PC-3 (cell line): Measurements from ENCODE around the gene WFS1. TPM values are rescaled to one million over a fixed set of nuclear protein-coding genes. Genes with fewer than 3 reads are reported as not detected.

Experiments used
- ATAC-seq: fragments of 200-7000 bp; cut with Tn5 transposase; 2 replicates; pipeline ENCODE4 v1.9.1; 2020; ENCODE audit warnings: mild to moderate bottlenecking, moderate library complexity
- BruUV-seq: library from RNA; stranded (reverse); fragments of 400-500 nt; replicated peaks from 2 replicates; lab custom pipeline; 2021; lab: Mats Ljungman, UMichigan
- CTCF ChIA-PET: fragments of 300-600 bp; sonication (Branson Sonifier 250); formaldehyde crosslinking; loops from one replicate; lab custom pipeline; 2022; ENCODE audit warnings: antibody characterized with exemption; lab: Charles Lee
- POLR2A ChIA-PET: fragments of 300-600 bp; sonication (Branson Sonifier 250); formaldehyde crosslinking; loops from one replicate; lab custom pipeline; 2022; ENCODE audit warnings: antibody characterized with exemption; ENCODE audit not compliant: unreplicated experiment; lab: Charles Lee
- DNase-seq: peaks from one replicate; pipeline ENCODE4 v3.0.0-alpha.2; 2015
- H2AFZ ChIP-seq: fragments of 300-600 bp; sonication (generic); 2 replicates; pipeline ENCODE4 v1.6.0; 2016; ENCODE audit warnings: antibody characterized with exemption, low read length
- H3F3A ChIP-seq: fragments of 300-600 bp; sonication (generic); one replicate; pipeline ENCODE4 v1.6.0; 2017; ENCODE audit warnings: antibody characterized with exemption, low read length, control low read depth, mild to moderate bottlenecking; ENCODE audit not compliant: unreplicated experiment
- H3K27ac ChIP-seq: fragments of 300-600 bp; sonication (generic); 2 replicates; pipeline ENCODE4 v1.5.1; 2016; ENCODE audit warnings: mild to moderate bottlenecking, low read length
- H3K27me3 ChIP-seq: fragments of 300-600 bp; sonication (generic); 2 replicates; pipeline ENCODE4 v1.6.1; 2016; ENCODE audit warnings: low read length, mixed read lengths
- H3K36me3 ChIP-seq: fragments of 300-600 bp; sonication (generic); 2 replicates; pipeline ENCODE4 v1.6.1; 2016; ENCODE audit warnings: low read depth, mixed run types, low read length, mixed read lengths
- H3K4me1 ChIP-seq: fragments of 300-600 bp; sonication (generic); 2 replicates; pipeline ENCODE4 v1.5.1; 2016; ENCODE audit warnings: low read length; ENCODE audit not compliant: insufficient read depth
- H3K4me2 ChIP-seq: fragments of 300-600 bp; sonication (generic); 2 replicates; pipeline ENCODE4 v1.6.0; 2016; ENCODE audit warnings: low read length
- H3K4me3 ChIP-seq: fragments of 300-600 bp; sonication (generic); 2 replicates; pipeline ENCODE4 v1.5.1; 2016; ENCODE audit warnings: mild to moderate bottlenecking, low read length, mixed read lengths
- H3K79me2 ChIP-seq: fragments of 300-600 bp; sonication (generic); 2 replicates; pipeline ENCODE4 v1.6.1; 2017; ENCODE audit warnings: low read length, mixed read lengths
- H3K9ac ChIP-seq: fragments of 300-600 bp; sonication (generic); 2 replicates; pipeline ENCODE4 v1.6.0; 2016; ENCODE audit warnings: mild to moderate bottlenecking, low read length
- H3K9me2 ChIP-seq: fragments of 300-600 bp; sonication (generic); replicated peaks from 2 replicates; pipeline ENCODE4 v1.6.1; 2016; ENCODE audit warnings: mixed run types, low read length, mixed read lengths
- H3K9me3 ChIP-seq: fragments of 300-600 bp; sonication (generic); 2 replicates; pipeline ENCODE4 v1.6.1; 2016; ENCODE audit warnings: low read length, mixed read lengths
- H4K20me1 ChIP-seq: fragments of 300-600 bp; sonication (generic); 2 replicates; pipeline ENCODE4 v1.6.1; 2016; ENCODE audit warnings: low read length, mixed read lengths
- EZH2 ChIP-seq: fragments of 300-600 bp; sonication (generic); IDR thresholded peaks from one replicate; pipeline ENCODE4 v1.6.1; 2017; ENCODE audit warnings: antibody characterized with exemption, mild to moderate bottlenecking, low read length; ENCODE audit not compliant: unreplicated experiment
- EZH2phosphoT487 ChIP-seq: fragments of 300-600 bp; sonication (generic); IDR thresholded peaks from 2 replicates; pipeline ENCODE4 v1.6.1; 2018; ENCODE audit warnings: mild to moderate bottlenecking, antibody characterized with exemption, low read length, borderline replicate concordance
- intact Hi-C: fragments of 100-400 bp; cut with micrococcal nuclease; formaldehyde crosslinking; loops from 2 replicates; pipeline ENCODE4 v1.9.0; 2023
- total RNA-seq: library from RNA; depleted of rRNA; stranded (reverse); fragments of >200 nt; gene quantifications from 2 replicates; pipeline ENCODE4 v1.2.3, GENCODE V29; 2014
- TF ChIP-seq, protein P1 (sequence below): fragments of 300-600 bp; sonication (generic); conservative IDR thresholded peaks from 2 replicates; pipeline ENCODE4 v1.5.1; 2017; ENCODE audit warnings: antibody characterized with exemption, low read depth, mild to moderate bottlenecking, low read length

WFS1 gene
- total RNA-seq, 1 experiment from 2014 or later = 35.7 TPM

- Histone ChIP-seq H3K27ac (peak overlapping the region; percentile 96), H3K4me1 (peaks cover 24% of the 10 kb centered on the region), H3F3A (no peaks in the 10 kb centered on the region), H3K9me2 (no peaks in the 10 kb centered on the region), H3K9ac (peak overlapping the region; percentile 81), H3K36me3 (no peaks in the 10 kb centered on the region), H2AFZ (no peak overlapping the region), H3K79me2 (no peaks in the 10 kb centered on the region), H3K4me2 (no peak overlapping the region), H3K27me3 (no peaks in the 10 kb centered on the region), H3K4me3 (no peak overlapping the region), H3K9me3 (no peaks in the 10 kb centered on the region), H4K20me1 (no peaks in the 10 kb centered on the region)
- ChIA-PET POLR2A (no interaction called here), CTCF (no interaction called here)
- BruUV-seq = no TSS peak
- intact Hi-C loops = loop anchor here (5.0 kb wide), 1 partner anchor 205 kb away; no protein-coding TSS in a partner anchor
- TF ChIP-seq, protein P1, sequence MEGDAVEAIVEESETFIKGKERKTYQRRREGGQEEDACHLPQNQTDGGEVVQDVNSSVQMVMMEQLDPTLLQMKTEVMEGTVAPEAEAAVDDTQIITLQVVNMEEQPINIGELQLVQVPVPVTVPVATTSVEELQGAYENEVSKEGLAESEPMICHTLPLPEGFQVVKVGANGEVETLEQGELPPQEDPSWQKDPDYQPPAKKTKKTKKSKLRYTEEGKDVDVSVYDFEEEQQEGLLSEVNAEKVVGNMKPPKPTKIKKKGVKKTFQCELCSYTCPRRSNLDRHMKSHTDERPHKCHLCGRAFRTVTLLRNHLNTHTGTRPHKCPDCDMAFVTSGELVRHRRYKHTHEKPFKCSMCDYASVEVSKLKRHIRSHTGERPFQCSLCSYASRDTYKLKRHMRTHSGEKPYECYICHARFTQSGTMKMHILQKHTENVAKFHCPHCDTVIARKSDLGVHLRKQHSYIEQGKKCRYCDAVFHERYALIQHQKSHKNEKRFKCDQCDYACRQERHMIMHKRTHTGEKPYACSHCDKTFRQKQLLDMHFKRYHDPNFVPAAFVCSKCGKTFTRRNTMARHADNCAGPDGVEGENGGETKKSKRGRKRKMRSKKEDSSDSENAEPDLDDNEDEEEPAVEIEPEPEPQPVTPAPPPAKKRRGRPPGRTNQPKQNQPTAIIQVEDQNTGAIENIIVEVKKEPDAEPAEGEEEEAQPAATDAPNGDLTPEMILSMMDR = no peak
- TF ChIP-seq EZH2 (no peak), EZH2phosphoT487 (no peak)
- DNase-seq = no peak
- ATAC-seq = no peak
These were observed 73.1 kb downstream of the WFS1 start for GRCh38 chr4:6342530-6343293.

DNA sequence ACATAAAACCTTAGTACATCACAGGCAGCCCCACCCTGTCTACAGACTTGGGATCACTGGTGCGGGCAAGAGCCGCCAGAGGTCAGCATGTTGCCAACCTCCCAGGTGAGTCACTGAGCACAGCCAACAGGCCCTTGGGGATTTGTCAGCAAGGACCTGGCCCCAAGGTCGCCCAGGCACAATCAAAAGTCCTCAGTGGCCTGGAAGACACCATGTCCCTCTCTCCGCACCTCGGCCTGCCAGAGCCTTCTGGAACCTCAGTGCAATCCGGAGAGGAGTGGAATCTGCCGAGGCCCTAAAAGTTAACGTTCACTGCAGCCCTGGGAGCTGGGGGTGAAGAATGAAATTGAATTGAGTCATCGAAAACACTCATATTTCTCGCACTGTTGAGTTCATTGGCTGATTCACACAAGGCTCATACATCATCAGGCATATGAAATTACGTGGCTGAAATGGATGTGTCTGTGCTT lies 74.3 kb downstream of the WFS1 start:
- TF ChIP-seq, protein P1 = peak; percentile 44; the same call in 1 of the 2 replicates
- TF ChIP-seq EZH2phosphoT487 (no peak), EZH2 (no peak)

More for the DNA sequence above, 74.3 kb downstream of the WFS1 start:
- intact Hi-C loops = loop anchor here (1.0 to 5.0 kb wide), 2 partner anchors 38 to 203 kb away; no protein-coding TSS in a partner anchor
- Histone ChIP-seq H3F3A (no peaks in the 10 kb centered on the region), H3K9ac (peak overlapping the region; percentile 81), H3K36me3 (no peaks in the 10 kb centered on the region), H3K79me2 (no peaks in the 10 kb centered on the region), H2AFZ (peak overlapping the region; percentile 44; the same call in 1 of the 2 replicates), H3K27ac (peak overlapping the region; percentile 96), H3K4me1 (peaks cover 24% of the 10 kb centered on the region), H3K9me2 (no peaks in the 10 kb centered on the region), H3K9me3 (no peaks in the 10 kb centered on the region), H4K20me1 (no peaks in the 10 kb centered on the region), H3K4me3 (peak overlapping the region; percentile 39; the same call in 1 of the 2 replicates), H3K4me2 (peak overlapping the region; percentile 80), H3K27me3 (no peaks in the 10 kb centered on the region)
- no TSS peak for BruUV-seq
- ChIA-PET POLR2A (no interaction called here), CTCF (interaction anchor here (0.8 to 1.1 kb wide), 2 partner anchors 17 to 29 kb away, joined by 4 read pairs; no protein-coding TSS in a partner anchor)
- ATAC-seq (peak; percentile 96), DNase-seq (peak; percentile 85)
